Activated CD4-positive, alpha-beta T cell treated with anti-CD3 and anti-CD28 coated beads, Interleukin-2, amount 50 U/mL, for 16 hours (primary cell): Measurements from ENCODE around the gene CEP350.
"Not testable (repeated sequence)": the region's sequence is repeated elsewhere in the genome, so short reads cannot be mapped to it uniquely, and the experiment has no call there.

ENCODE experiments used
- DNase-seq: peaks from one replicate; pipeline ENCODE4 v3.0.0-alpha.2; 2020

CEP350 gene

GRCh38 chr1:180131510-180131909 lies 176.9 kb downstream of the CEP350 start:
- DNase-seq, result no peak

GRCh38 chr1:180133193-180133592 lies 178.6 kb downstream of the CEP350 start:
- no peak for DNase-seq

- not testable (repeated sequence) for DNase-seq
Observed at GRCh38 chr1:180133688-180134087, 179.1 kb downstream of the CEP350 start.

- DNase-seq, result no peak
Observed at GRCh38 chr1:180135535-180135934, 180.9 kb downstream of the CEP350 start.

- no peak for DNase-seq
Observed at GRCh38 chr1:180136331-180136967, 181.8 kb downstream of the CEP350 start.

- DNase-seq, result no peak
Observed at GRCh38 chr1:180136968-180137356, 182.4 kb downstream of the CEP350 start.

- DNase-seq, result no peak
Observed at GRCh38 chr1:180137776-180138175, 183.2 kb downstream of the CEP350 start.

- no peak for DNase-seq
Observed at GRCh38 chr1:180141381-180141934, 186.8 kb downstream of the CEP350 start.

- no peak for DNase-seq
Observed at GRCh38 chr1:180143359-180143758, 188.7 kb downstream of the CEP350 start.

- no peak for DNase-seq
Observed at GRCh38 chr1:180144659-180145357, 190.2 kb downstream of the CEP350 start.

- DNase-seq, result no peak
Observed at GRCh38 chr1:180145446-180145845, 190.8 kb downstream of the CEP350 start.

- no peak for DNase-seq
Observed at GRCh38 chr1:180150982-180151381, 196.4 kb downstream of the CEP350 start.

- DNase-seq, result no peak
Observed at GRCh38 chr1:180151508-180151907, 196.9 kb downstream of the CEP350 start.

GRCh38 chr1:180152588-180152987 lies 198.0 kb downstream of the CEP350 start:
- DNase-seq, result no peak

GRCh38 chr1:180153032-180153431 lies 198.4 kb downstream of the CEP350 start:
- no peak for DNase-seq

GRCh38 chr1:180154003-180154324 lies 199.4 kb downstream of the CEP350 start:
- no peak for DNase-seq

GRCh38 chr1:180154325-180155181 lies 199.9 kb downstream of the CEP350 start, which contains the start of gene QSOX1:
QSOX1 (plus strand) TSS chr1:180154869; CDS start chr1:180154908, 39 bp downstream.
- DNase-seq, result peak; percentile 92

GRCh38 chr1:180155182-180155682 lies 200.6 kb downstream of the CEP350 start:
- DNase-seq, result no peak

- DNase-seq, result no peak
Observed at GRCh38 chr1:180156201-180156600, 201.6 kb downstream of the CEP350 start.

- no peak for DNase-seq
Observed at GRCh38 chr1:180156631-180157091, 202.1 kb downstream of the CEP350 start.

GRCh38 chr1:180157108-180157507 lies 202.5 kb downstream of the CEP350 start:
- no peak for DNase-seq

GRCh38 chr1:180157576-180158057 lies 203.0 kb downstream of the CEP350 start:
- DNase-seq, result no peak
